MM.1S (cell line): ENCODE data around the gene RMND1.

Experiments used
- EZH2 ChIP-seq: fragments of 300-600 bp; sonication (generic); optimal IDR thresholded peaks from 2 replicates; pipeline ENCODE3; 2017; ENCODE audit warnings: low read depth, mild to moderate bottlenecking, antibody characterized with exemption, low read length, mixed read lengths
- TF ChIP-seq, protein P1 (sequence below): fragments of 300-600 bp; sonication (generic); IDR thresholded peaks from 2 replicates; pipeline ENCODE4 v1.5.1; 2016; ENCODE audit warnings: antibody characterized with exemption, low read length, mixed read lengths

DNA sequence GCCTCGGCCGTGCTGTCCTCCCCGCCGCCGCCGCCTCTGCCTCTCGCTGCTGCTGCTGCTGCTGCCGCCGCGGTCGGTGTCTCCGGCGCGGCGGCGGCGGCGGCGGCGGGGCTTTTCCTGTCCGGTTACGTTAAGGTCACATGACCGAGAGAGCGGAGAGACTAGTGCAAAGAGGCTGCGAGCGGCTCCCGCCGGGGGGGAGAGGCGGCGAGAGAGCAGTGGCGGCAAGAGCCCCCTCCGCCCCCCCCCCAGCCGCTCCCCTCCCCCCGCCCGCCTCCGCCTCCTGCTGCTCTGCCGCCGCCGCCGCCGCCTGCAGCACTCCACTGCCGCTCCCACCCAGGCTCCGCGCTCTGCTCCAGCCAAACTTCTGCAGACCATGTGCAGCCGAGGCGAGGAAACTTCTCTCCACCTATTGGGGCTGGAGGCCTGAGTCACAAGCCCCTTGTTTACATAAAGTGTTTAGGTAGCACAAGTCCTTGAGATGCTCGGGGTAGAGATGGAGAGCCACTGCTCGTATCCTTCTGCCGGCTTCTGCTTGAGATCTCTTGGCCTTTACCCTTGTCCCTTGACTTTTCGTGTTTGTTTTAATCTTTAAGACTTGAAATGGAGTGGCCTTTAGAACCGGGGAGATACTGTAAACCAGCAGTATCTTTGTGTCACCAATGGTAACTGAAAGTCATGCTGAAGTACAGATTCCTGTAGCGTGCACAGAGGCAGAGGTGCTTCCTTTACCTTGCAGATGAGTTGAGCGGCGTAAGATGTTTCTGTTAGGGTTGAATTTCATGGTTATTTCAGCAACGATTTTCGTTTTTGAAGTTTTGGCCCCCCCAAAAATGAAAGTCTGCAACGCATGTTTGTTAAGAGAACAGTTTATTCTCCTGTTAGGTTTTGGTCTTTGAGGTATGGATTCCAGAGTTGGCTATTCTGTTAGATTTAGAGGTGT, 60.2 kb downstream of the RMND1 start, which contains the start of gene ZBTB2:
- TF ChIP-seq, protein P1, sequence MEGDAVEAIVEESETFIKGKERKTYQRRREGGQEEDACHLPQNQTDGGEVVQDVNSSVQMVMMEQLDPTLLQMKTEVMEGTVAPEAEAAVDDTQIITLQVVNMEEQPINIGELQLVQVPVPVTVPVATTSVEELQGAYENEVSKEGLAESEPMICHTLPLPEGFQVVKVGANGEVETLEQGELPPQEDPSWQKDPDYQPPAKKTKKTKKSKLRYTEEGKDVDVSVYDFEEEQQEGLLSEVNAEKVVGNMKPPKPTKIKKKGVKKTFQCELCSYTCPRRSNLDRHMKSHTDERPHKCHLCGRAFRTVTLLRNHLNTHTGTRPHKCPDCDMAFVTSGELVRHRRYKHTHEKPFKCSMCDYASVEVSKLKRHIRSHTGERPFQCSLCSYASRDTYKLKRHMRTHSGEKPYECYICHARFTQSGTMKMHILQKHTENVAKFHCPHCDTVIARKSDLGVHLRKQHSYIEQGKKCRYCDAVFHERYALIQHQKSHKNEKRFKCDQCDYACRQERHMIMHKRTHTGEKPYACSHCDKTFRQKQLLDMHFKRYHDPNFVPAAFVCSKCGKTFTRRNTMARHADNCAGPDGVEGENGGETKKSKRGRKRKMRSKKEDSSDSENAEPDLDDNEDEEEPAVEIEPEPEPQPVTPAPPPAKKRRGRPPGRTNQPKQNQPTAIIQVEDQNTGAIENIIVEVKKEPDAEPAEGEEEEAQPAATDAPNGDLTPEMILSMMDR, result no peak
- no peak for TF ChIP-seq EZH2
